IMR-90 (cell line): Measurements from ENCODE around the gene STK35. TPM values are rescaled to one million over a fixed set of nuclear protein-coding genes. Genes with fewer than 3 reads are reported as not detected.

Experiments used
- ATAC-seq: fragments of 200-7000 bp; cut with Tn5 transposase; 2 replicates; pipeline ENCODE4 v1.9.1; 2020; ENCODE audit warnings: low read depth, mild to moderate bottlenecking, moderate library complexity
- BruUV-seq: library from RNA; stranded (reverse); fragments of 400-500 nt; replicated peaks from 2 replicates; lab custom pipeline; 2021; lab: Mats Ljungman, UMichigan
- CTCF ChIA-PET: fragments of 300-600 bp; formaldehyde crosslinking; extraction: SDS; loops from one replicate; lab custom pipeline; 2021; ENCODE audit warnings: antibody characterized with exemption; lab: Yijun Ruan, JAX
- POLR2A ChIA-PET: fragments of 300-600 bp; sonication (Branson Sonifier 250); formaldehyde crosslinking; loops from one replicate; lab custom pipeline; 2022; ENCODE audit warnings: antibody characterized with exemption; ENCODE audit not compliant: unreplicated experiment; lab: Charles Lee
- DNase-seq: peaks from one replicate; pipeline ENCODE4 v3.0.0; 2013
- H2AFZ ChIP-seq: replicated peaks from 2 replicates; pipeline ENCODE3; 2013; ENCODE audit warnings: low read length, mild to moderate bottlenecking; ENCODE audit not compliant: poor library complexity
- H2AK5ac ChIP-seq: 2 replicates; pipeline ENCODE4 v1.6.1; 2013; ENCODE audit warnings: low read depth, low read length, inconsistent platforms
- H2AK9ac ChIP-seq: replicated peaks from 2 replicates; pipeline ENCODE3; 2013; ENCODE audit warnings: mild to moderate bottlenecking, low read depth, low read length, moderate library complexity; ENCODE audit not compliant: poor library complexity
- H2BK120ac ChIP-seq: 2 replicates; pipeline ENCODE4 v1.6.1; 2013; ENCODE audit warnings: low read depth, low read length, inconsistent platforms
- H2BK15ac ChIP-seq: 3 replicates; pipeline ENCODE4 v1.6.1; 2013; ENCODE audit warnings: low read depth, low read length, inconsistent platforms
- H2BK20ac ChIP-seq: 2 replicates; pipeline ENCODE4 v1.6.1; 2013; ENCODE audit warnings: low read depth, mild to moderate bottlenecking, inconsistent platforms, low read length, moderate library complexity
- H2BK5ac ChIP-seq: 2 replicates; pipeline ENCODE4 v1.6.1; 2013; ENCODE audit warnings: mild to moderate bottlenecking, low read depth, low read length, inconsistent platforms; ENCODE audit not compliant: poor library complexity, severe bottlenecking
- H3K14ac ChIP-seq: replicated peaks from 2 replicates; pipeline ENCODE4 v1.6.1; 2013; ENCODE audit warnings: low read depth, low read length, inconsistent platforms
- H3K18ac ChIP-seq: 2 replicates; pipeline ENCODE4 v1.6.1; 2013; ENCODE audit warnings: low read depth, low read length, control low read depth
- H3K23ac ChIP-seq: 2 replicates; pipeline ENCODE4 v1.6.1; 2013; ENCODE audit warnings: low read depth, low read length, inconsistent platforms
- H3K27ac ChIP-seq: 2 replicates; pipeline ENCODE4 v1.5.1; 2013; ENCODE audit warnings: mild to moderate bottlenecking, control low read depth, low read length; ENCODE audit not compliant: insufficient read depth
- H3K27me3 ChIP-seq: 2 replicates; pipeline ENCODE4 v1.6.1; 2013; ENCODE audit warnings: low read length; ENCODE audit not compliant: control insufficient read depth, insufficient read depth
- H3K36me3 ChIP-seq: 2 replicates; pipeline ENCODE4 v1.6.1; 2013; ENCODE audit warnings: low read length, mixed read lengths; ENCODE audit not compliant: control insufficient read depth, insufficient read depth
- H3K4ac ChIP-seq: 2 replicates; pipeline ENCODE4 v1.6.1; 2013; ENCODE audit warnings: low read depth, low read length, inconsistent platforms
- H3K4me1 ChIP-seq: 2 replicates; pipeline ENCODE4 v1.6.1; 2013; ENCODE audit warnings: low read length, mixed read lengths; ENCODE audit not compliant: control insufficient read depth, insufficient read depth
- H3K4me2 ChIP-seq: 2 replicates; pipeline ENCODE4 v1.6.1; 2013; ENCODE audit warnings: low read depth, mild to moderate bottlenecking, control low read depth, low read length, moderate library complexity
- H3K4me3 ChIP-seq: 2 replicates; pipeline ENCODE4 v1.5.1; 2013; ENCODE audit warnings: low read depth, mild to moderate bottlenecking, control low read depth, low read length, moderate library complexity; ENCODE audit not compliant: insufficient read depth
- H3K56ac ChIP-seq: 2 replicates; pipeline ENCODE4 v1.6.1; 2013; ENCODE audit warnings: low read length, inconsistent platforms; ENCODE audit not compliant: insufficient read depth; ENCODE audit errors: extremely low read depth
- H3K79me1 ChIP-seq, 2 experiments: 2 replicates each; pipeline ENCODE4 v1.6.1; 2013; ENCODE audit warnings: low read length in 2 of 2, inconsistent platforms in 1 of 2, low read depth in 1 of 2
- H3K9ac ChIP-seq: 2 replicates; pipeline ENCODE4 v1.6.1; 2013; ENCODE audit warnings: low read depth, low read length, control low read depth
- H3K9me1 ChIP-seq: 2 replicates; pipeline ENCODE4 v1.6.1; 2013; ENCODE audit warnings: low read length, inconsistent platforms; ENCODE audit not compliant: insufficient read depth
- H3K9me3 ChIP-seq: 2 replicates; pipeline ENCODE4 v1.6.1; 2013; ENCODE audit warnings: low read length; ENCODE audit not compliant: control insufficient read depth, insufficient read depth
- H4K20me1 ChIP-seq: 2 replicates; pipeline ENCODE4 v1.6.1; 2013; ENCODE audit warnings: low read length, inconsistent platforms; ENCODE audit not compliant: insufficient read depth
- H4K5ac ChIP-seq: 2 replicates; pipeline ENCODE4 v1.6.1; 2013; ENCODE audit warnings: mild to moderate bottlenecking, low read depth, low read length, control low read depth
- H4K8ac ChIP-seq, 2 experiments: 2 replicates each; pipeline ENCODE4 v1.6.1; 2013; ENCODE audit warnings: low read depth in 2 of 2, low read length in 2 of 2, control low read depth in 1 of 2, inconsistent platforms in 1 of 2
- H4K91ac ChIP-seq: 2 replicates; pipeline ENCODE4 v1.6.1; 2013; ENCODE audit warnings: low read depth, low read length, inconsistent platforms; ENCODE audit not compliant: insufficient read depth
- CHD1 ChIP-seq: IDR thresholded peaks from 2 replicates; pipeline ENCODE4 v1.6.1; 2012; ENCODE audit warnings: low read depth, low read length, improper control_type of control experiment
- MAFK ChIP-seq: IDR thresholded peaks from 2 replicates; pipeline ENCODE4 v1.6.1; 2012; ENCODE audit warnings: low read depth, low read length, improper control_type of control experiment
- MAZ ChIP-seq: IDR thresholded peaks from 2 replicates; pipeline ENCODE4 v1.6.1; 2012; ENCODE audit warnings: low read depth, mild to moderate bottlenecking, low read length, improper control_type of control experiment, moderate library complexity, borderline replicate concordance
- MXI1 ChIP-seq: IDR thresholded peaks from 2 replicates; pipeline ENCODE4 v1.6.1; 2012; ENCODE audit warnings: low read depth, mild to moderate bottlenecking, low read length, moderate library complexity, borderline replicate concordance
- NFE2L2 ChIP-seq: fragments of 150-350 bp; IDR thresholded peaks from 2 replicates; pipeline ENCODE4 v1.6.1; 2016; ENCODE audit warnings: low read depth, mild to moderate bottlenecking, low read length
- POLR2A ChIP-seq: IDR thresholded peaks from 2 replicates; pipeline ENCODE4 v1.6.1; 2012; ENCODE audit warnings: mild to moderate bottlenecking, low read depth, low read length
- RAD21 ChIP-seq: IDR thresholded peaks from 2 replicates; pipeline ENCODE4 v1.6.1; 2012; ENCODE audit warnings: low read length, improper control_type of control experiment
- RCOR1 ChIP-seq: IDR thresholded peaks from 2 replicates; pipeline ENCODE4 v1.6.1; 2012; ENCODE audit warnings: mild to moderate bottlenecking, low read length, improper control_type of control experiment; ENCODE audit not compliant: insufficient replicate concordance
- SMC3 ChIP-seq: fragments of 150-350 bp; IDR thresholded peaks from 2 replicates; pipeline ENCODE4 v1.6.1; 2016; ENCODE audit warnings: low read depth, mild to moderate bottlenecking, antibody characterized with exemption, low read length, moderate library complexity
- dilution Hi-C: fragments of 300-500 bp; cut with HindIII; formaldehyde crosslinking; loops from one replicate; pipeline ENCODE4 v1.14.3; 2018; ENCODE audit warnings: low sequenced_read_pairs; ENCODE audit not compliant: unreplicated experiment
- in situ Hi-C: fragments of 300-500 bp; cut with MboI; formaldehyde crosslinking; loops from 3 replicates; pipeline ENCODE4 v1.14.3; 2019; ENCODE audit warnings: low sequenced_read_pairs, inconsistent platforms, mixed read lengths
- intact Hi-C: fragments of 100-400 bp; cut with micrococcal nuclease; formaldehyde crosslinking; loops from 2 replicates; pipeline ENCODE4 v1.10.0; 2022
- polyA plus RNA-seq, 3 experiments: library from polyadenylated mRNA; depleted of rRNA; stranded (reverse); fragments of >200 nt; gene quantifications; 2 replicates each; pipeline ENCODE4 v1.2.3, GENCODE V29; 2012; ENCODE audit warnings: low replicate concordance in 1 of 3
- total RNA-seq: library from RNA; depleted of rRNA; stranded (reverse); fragments of >200 nt; gene quantifications from 2 replicates; pipeline ENCODE4 v1.2.3, GENCODE V29; 2012
- TF ChIP-seq, protein P1 (sequence below): fragments of 150-350 bp; IDR thresholded peaks from 2 replicates; pipeline ENCODE4 v1.6.1; 2016; ENCODE audit warnings: low read depth, mild to moderate bottlenecking, low read length, moderate library complexity, borderline replicate concordance
- TF ChIP-seq, protein P2 (sequence below): fragments of 150-350 bp; IDR thresholded peaks from 2 replicates; pipeline ENCODE4 v1.6.1; 2017; ENCODE audit warnings: mild to moderate bottlenecking, antibody characterized with exemption, low read length, low read depth

The STK35 gene
- total and polyA plus RNA-seq, 2 of the 4 experiments (the other 2 are of a cell fraction), result 11.1 to 12.0 TPM

- H3K14ac ChIP-seq, result no peak overlapping the region
- dilution Hi-C loops, result no loop called here
- POLR2A ChIA-PET, result no interaction called here
- no peak overlapping the region for H3K56ac ChIP-seq
- H3K9ac ChIP-seq, result no peak overlapping the region
- H3K4me2 ChIP-seq, result no peak overlapping the region
- no peak overlapping the region for H2AK5ac ChIP-seq
- no peak overlapping the region for H2AFZ ChIP-seq
- no peak overlapping the region for H2BK5ac ChIP-seq
- no peak overlapping the region for H2BK20ac ChIP-seq
- no peaks in the 10 kb centered on the region for H3K4me1 ChIP-seq
- TF ChIP-seq RCOR1, result no peak
- TF ChIP-seq MAFK, result no peak
- no peak for TF ChIP-seq MXI1
- no peak for TF ChIP-seq SMC3
- TF ChIP-seq, protein P1, sequence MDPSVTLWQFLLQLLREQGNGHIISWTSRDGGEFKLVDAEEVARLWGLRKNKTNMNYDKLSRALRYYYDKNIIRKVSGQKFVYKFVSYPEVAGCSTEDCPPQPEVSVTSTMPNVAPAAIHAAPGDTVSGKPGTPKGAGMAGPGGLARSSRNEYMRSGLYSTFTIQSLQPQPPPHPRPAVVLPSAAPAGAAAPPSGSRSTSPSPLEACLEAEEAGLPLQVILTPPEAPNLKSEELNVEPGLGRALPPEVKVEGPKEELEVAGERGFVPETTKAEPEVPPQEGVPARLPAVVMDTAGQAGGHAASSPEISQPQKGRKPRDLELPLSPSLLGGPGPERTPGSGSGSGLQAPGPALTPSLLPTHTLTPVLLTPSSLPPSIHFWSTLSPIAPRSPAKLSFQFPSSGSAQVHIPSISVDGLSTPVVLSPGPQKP, result no peak
- no peak for TF ChIP-seq POLR2A
- TF ChIP-seq MAZ, result no peak
- no peak for TF ChIP-seq CHD1
- TF ChIP-seq NFE2L2, result no peak
- no peak for TF ChIP-seq RAD21
- TF ChIP-seq, protein P2, sequence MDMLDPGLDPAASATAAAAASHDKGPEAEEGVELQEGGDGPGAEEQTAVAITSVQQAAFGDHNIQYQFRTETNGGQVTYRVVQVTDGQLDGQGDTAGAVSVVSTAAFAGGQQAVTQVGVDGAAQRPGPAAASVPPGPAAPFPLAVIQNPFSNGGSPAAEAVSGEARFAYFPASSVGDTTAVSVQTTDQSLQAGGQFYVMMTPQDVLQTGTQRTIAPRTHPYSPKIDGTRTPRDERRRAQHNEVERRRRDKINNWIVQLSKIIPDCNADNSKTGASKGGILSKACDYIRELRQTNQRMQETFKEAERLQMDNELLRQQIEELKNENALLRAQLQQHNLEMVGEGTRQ, result no peak
- H3K79me1 ChIP-seq, result no peaks in the 10 kb centered on the region
- no peak overlapping the region for H3K23ac ChIP-seq
- no peak overlapping the region for H4K91ac ChIP-seq
- H2BK15ac ChIP-seq, result no peak overlapping the region
- H2AK9ac ChIP-seq, result no peak overlapping the region
- no TSS peak for BruUV-seq
- H3K27ac ChIP-seq, result no peak overlapping the region
- CTCF ChIA-PET, result no interaction called here
- no peaks in the 10 kb centered on the region for H3K36me3 ChIP-seq
- DNase-seq, result no peak
- H3K4ac ChIP-seq, result no peak overlapping the region
- in situ Hi-C loops, result no loop called here
- H3K9me1 ChIP-seq, result no peaks in the 10 kb centered on the region
- no peak for ATAC-seq
- no peak overlapping the region for H4K8ac ChIP-seq
- H3K18ac ChIP-seq, result no peak overlapping the region
- no peak overlapping the region for H4K5ac ChIP-seq
- no peaks in the 10 kb centered on the region for H4K20me1 ChIP-seq
- H3K4me3 ChIP-seq, result no peak overlapping the region
- intact Hi-C loops, result no loop called here
- no peak overlapping the region for H2BK120ac ChIP-seq
- H3K9me3 ChIP-seq, result no peaks in the 10 kb centered on the region
- H3K27me3 ChIP-seq, result no peaks in the 10 kb centered on the region
Observed at GRCh38 chr20:2054911-2055310, 46.7 kb upstream of the STK35 start.
